ENCODE data around the gene KCNB1.

The KCNB1 gene

DNA sequence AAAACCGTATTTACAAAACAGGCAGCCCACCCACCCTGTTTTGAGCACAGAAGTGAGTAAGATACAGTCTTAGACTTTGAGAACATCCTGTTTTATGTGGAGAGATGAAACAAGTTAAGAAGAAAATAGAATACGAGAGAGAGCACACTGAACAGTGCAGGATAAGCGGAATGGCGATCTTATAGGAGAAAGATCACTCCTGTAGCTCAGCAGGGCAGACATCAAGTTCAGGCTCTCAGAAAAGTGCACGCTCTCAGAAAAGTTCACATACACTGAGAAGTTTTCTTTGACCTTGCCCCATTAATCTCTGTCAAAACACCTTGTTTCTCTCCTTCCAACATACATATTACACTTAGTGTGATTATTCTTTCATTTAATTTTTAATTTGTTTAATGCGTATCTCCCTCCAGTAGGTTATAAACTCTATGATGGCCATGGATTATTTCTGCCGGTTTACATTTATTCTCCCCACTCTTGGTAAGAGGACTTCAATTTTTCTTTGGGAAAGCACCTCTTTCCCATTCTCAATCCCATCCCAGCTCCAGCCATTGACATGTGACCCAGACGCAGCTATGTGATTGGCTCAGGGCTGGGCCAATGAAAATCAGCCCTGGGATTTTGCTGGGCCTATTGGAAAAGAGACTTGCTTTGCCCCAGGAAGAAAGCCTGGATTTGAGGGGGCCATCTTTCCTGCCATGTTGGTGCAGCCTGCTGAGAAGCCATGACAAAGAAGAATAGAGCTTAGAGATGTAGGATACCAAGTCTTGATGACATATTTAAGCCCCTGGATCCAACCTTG lies 16.2 kb downstream of the KCNB1 start:
- DNase-seq = no peak

DNA sequence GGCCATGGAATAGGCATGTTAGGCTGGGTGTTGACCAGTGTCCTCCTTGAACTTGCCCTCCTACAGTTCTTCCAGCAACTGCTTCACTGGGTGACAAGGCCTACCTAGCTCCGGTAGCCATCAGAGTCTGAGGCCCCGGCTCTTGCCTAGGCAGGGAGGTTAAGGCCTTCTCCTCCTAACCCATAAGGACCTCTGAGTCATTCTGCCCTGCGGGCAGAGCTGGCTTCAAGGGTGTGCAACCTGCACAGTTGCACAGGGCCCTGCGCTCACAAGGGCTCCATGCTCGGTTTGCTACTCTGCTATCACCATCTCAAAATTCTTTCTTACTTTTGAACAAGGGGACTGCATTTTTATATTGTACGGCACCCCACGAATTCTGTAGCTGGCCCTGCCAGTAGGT lies 17.9 kb downstream of the KCNB1 start:
- DNase-seq = no peak

DNA sequence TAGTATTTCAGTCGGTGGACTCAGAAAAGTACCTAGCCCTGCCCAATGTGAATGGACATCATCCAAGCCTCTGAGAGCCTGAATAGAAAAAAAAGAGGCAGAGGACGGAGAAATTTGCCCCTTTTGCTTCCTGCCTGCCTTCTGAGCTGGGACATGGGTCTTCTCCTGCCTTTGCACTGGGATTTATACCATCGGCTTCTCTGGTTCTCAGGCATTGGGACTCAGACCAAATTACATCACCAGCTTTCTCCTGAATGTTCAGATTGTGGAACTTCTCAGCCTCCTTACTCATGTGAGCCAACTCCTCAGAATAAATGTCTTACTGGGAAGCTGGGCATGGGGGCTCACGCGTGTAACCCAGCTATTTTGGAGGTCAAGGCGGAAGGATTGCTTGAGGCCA lies 19.8 kb downstream of the KCNB1 start:
- no peak for DNase-seq

DNA sequence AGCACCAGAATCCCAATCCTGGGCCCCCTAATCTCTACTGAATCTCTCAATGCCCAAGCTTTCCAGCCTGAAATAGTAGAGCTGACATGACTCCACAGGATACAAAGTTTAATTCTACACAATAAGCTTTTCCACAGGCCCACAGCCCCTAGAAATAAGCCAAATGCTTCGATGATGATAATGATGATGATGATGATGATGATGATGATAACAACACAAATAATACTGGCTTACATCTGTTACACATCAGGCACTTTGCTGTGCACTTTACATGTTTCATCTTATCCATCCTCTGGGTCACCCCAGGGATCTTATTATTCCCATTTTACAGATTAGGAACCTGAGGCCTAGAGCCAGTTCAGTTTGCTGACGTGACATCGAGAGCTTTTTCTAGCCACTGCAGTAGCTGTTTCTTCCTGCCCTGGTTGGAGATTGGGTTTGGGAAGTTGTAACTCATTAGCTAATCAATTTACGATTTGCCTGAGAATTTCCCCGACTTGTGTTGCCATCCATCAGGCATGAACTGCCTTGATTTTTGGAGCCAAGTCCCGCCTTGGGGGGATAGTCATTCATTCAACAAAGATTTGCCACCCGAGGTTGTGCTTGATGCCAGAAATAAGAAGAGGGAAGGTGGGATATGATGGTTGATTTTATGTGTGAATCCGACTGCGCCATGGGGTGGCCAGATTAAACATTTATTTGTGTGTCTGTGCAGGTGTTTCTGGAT lies 20.4 kb downstream of the KCNB1 start:
- DNase-seq = no peak

DNA sequence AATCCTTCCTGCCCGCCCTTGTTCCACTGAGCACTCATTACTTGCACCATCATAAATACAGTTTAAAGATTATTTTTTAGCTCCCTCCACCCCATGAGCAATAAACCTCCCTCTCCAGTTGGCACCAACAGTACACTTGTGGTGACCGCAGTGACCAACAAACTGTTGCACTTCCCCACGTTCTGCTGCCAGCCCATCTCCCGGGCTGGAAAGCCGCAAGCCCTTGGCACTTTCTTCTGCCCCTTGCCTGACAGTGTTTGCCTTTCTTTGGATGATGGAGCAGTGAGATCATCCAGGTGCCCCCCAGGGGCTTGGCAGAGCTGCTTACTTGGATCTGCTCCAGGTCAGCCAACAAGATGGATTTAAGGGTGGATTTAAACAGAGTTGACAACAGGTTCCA lies 21.6 kb downstream of the KCNB1 start:
- no peak for DNase-seq

DNA sequence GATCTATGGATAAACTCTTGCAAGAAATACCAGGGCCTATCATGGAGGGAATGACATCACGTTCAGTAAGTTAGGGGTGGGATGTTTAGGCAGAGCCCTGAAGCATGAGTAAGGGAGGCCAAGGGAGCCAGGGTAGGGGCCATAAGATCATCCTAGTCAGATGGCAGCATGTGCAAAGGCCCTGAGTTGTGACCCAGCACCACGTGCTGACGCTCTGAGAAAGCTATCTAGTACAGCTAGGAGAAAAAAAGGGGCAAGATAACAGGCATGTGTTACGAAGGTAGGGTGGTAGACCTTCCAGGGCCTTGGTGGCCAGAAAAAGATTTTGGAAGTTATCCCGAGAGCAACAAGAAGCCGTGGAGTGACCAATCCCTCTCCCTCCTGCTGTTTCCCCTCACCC lies 22.3 kb downstream of the KCNB1 start:
- DNase-seq = no peak

DNA sequence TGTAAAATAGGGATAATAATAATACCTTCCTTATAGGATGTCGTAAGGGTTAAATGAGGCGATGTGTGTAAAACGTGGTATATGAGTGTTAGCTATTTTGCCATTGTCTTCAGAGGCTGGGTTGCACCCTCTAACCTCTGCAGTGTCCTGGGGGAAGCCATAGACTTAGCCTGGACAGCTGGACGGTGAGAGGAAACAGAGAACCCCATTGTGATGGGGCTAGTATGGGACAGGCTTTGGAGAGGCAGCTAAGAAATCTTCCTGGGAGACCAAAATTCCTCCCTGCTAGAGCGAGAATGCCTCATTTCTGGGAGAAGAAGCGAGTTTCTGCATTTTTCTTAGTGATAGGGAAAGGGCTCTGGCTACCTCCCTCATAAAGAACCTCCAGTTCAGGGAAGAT lies 22.8 kb downstream of the KCNB1 start:
- DNase-seq = no peak

DNA sequence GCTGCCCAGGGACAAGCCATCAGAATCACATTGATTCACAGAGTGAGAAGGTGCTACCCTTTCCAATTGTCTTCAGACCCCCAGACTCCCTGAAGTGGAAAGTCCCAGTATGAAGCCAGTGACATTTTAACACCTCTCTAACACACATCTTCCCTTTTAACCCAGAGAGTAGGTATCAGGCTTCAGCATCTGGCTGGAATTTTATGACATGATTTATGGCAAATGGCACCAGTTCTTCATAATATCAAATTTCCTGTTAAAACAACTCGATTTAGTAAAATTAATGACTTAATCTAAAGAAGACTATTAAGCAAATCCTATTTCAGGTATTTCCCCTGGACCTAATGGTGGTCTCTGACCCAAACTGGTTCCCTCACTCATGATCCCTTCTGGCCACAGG lies 25.0 kb downstream of the KCNB1 start:
- DNase-seq = no peak

DNA sequence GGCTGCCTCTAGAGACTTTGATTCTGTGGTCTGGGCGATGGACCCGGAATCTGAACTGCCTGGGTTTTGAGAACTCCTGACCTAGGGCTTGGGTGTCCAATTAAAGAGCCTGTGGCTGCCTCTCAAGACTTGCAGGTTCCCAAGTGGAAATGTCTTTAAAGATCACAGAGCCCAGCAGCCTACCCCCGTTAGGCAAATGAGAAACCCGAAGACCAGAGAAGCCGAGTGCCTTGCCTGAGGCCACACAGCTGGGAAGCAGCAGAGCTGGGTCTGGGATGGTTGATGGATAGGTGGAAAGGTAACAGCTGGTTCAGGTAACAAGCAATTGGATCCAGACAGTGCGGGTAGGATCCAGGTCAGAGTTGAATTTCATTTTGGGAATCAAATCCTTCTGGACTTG lies 25.8 kb downstream of the KCNB1 start:
- no peak for DNase-seq

DNA sequence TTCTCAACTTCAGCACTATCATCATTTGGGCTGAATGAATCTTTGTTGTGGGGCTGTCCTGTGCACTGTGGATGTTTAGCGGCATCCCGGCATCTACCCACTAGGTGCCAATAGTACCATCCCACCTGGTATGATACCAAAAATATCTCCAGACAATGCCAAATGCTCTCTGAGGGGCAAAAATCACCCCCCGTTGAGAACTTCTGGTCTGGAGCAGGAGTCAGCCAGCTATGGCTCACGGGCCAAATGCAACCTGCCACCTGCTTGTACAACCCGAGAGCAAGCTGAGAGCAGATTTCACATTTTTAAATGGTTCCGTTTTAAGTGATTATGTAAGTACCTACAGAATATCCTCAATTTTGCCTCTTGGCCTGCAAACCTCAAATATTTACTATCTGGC lies 26.8 kb downstream of the KCNB1 start:
- DNase-seq = no peak

DNA sequence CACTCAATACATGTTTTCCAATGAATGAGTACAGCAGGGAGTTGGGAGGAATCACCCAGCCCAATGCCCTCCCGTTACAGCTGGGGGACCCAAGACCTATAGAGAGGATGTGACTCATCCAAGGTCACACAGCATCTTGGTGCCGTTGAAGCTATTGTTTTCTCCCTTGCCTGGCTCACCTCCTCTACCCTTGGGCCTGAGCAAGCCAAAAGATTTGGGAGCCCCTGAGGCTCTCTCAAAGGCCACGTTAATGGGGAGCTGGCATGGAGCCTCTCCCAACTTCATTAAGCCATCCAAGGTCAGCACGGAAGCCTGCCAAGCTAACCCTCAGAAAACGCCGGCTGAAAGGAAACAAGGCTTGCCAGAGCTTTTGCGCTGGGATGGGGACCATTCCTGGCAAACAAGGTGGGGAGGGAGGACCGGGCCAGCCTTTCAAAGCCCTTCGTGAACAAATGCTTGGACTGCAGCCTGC lies 30.4 kb downstream of the KCNB1 start:
- no peak for DNase-seq

DNA sequence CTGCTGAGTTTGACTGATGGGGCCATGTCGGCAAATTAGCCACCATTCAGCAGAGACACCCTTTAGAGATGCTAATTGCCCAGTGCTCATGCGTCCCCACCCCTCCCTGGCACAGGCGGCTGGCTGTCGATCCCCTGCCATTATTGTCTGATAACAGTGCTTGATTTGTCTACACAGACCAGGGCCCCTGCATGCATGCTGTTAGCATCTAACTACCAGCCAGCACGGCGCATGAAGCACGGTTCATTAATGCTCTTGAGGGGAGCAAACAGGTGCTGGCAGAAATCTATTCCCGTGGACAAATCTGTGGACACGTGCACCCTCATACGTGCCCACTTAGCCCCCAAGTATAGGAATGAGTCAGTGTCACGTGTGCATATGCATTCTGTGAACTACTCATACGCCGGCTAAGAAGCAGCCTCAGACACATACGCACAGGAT lies 32.2 kb downstream of the KCNB1 start:
- DNase-seq = no peak

DNA sequence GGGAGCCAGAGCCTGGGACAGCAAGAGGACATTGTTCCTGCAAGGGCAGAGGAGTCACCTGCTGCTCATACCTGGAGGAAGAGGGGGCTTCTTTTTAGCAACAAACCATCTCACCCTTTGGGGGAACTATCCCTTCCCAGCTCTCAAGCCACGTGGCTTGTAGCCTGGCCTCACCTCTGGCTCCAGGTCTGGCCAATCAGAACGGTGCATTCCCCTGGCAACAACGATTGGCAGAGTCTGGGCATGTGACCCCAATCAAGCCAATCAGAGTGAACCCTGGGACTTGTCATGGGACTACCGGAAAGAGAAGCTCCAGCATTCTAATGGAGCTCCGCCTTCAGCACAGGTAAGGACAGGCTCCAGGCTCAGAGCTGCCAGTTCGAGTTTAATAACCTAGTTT lies 33.6 kb downstream of the KCNB1 start:
- DNase-seq = no peak

DNA sequence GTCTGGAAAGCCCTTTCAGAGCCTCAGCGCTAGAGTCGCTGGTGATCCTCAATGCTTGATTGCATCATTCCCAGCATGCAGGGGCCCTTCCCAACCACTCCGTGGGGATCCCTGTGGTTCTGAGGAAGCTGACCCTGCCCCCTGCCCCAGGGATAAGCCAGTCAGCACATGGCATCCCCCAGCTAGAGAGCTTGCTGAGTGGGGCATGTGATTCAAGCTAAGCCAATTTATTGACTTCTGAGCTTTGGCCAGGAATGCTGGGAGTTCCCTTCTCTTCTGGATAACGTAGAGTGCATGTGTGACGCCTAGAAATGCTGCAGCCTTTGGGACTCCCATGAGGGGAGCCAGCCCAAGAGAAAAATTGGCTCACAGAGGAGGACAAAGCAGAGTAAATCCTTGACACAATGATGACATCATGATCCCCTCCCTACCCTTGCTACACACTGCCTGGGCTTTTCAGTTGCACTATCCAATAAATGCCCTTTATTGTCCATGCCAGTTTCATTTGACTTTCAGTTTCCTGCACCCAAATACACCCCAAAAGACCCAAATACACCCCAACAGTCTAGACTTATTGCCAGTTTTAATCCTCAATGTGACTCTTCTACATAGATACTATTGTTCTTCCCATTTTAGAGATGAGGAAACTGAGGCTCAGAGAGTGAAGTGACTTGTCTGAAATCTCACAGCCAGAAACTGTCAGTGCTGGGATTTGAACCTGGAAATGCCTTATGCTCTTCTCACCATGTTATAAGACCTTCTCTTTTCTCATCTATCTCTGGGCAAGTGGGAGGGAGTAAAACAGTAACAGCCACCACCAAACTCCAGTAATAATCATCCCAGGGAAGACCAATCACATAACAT lies 34.3 kb downstream of the KCNB1 start:
- DNase-seq = no peak

DNA sequence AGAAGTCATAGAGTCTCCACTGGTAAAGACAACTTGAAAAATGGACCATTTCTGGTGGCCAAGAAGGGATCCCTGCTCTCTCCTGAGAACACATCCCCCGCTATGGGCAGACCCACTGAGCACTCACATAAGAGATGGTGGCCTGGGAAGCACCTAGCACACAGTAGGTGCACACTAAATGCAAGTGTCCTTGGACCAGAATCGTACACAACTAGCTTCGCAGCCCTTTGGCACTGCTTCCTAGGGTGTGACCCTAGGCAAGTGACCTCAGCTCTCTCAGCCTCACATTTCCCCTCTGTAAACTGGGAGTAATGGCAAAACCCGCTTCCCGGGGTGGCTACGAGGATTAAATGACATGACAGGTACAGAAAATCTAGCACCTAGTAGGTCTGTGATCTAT lies 35.1 kb downstream of the KCNB1 start:
- no peak for DNase-seq

DNA sequence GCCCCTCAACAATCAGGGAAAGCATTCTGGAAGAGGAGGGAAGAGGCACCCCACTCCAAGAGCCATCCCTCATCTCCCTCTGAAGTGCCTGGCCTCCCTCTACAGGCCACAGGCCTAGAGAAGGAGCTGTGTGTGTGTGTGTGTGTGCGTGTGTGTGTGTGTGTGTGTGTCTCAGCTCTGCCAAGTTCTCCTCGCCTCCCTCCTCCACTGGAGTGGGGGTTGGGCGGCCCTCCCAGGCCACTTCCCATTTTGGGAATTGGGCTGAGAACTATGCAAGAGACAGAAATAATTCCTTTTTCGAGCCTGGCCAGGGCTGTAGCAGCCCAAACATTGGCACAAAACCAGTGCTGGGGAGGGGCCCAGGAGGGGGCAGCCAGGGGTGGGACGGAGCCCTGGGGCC lies 35.7 kb downstream of the KCNB1 start:
- DNase-seq = no peak

DNA sequence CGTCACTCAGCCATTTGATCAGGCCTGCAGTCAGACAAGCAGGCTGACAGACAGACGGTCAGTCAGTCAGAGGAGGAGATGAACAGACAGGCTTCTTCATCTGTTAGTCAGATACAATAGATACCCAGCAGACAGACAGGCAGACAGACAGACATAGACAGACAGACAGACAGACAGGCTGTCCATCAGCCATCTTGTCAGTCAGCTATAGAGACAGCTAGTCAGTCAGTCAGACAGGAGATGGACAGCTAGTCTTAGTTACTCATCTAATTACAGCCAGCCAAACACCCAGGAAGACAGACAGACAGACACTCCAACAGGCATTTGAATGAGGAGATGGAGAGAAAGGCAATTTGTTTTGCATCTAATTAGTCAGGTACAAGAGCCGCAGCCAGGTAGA lies 36.4 kb downstream of the KCNB1 start:
- DNase-seq = no peak

DNA sequence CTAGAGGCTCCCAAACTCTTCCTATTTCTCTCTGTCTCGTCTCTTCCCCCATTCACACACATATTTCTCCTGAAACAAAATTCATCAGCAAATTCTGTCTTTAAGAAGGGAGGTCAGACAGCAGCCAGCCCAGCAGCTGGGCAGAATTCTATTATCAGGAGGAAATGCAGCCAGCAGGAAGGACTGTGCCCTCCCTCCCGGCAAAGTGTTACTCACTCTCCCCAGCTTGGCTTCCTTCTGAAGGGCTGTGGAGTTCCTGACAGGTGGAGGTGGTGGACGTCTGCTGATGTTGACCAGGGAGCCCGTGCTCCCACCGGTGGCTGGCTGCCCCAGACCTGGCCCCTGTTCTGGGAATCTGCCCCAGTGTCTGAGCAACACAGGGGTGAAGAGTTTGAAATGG lies 37.3 kb downstream of the KCNB1 start:
- no peak for DNase-seq

DNA sequence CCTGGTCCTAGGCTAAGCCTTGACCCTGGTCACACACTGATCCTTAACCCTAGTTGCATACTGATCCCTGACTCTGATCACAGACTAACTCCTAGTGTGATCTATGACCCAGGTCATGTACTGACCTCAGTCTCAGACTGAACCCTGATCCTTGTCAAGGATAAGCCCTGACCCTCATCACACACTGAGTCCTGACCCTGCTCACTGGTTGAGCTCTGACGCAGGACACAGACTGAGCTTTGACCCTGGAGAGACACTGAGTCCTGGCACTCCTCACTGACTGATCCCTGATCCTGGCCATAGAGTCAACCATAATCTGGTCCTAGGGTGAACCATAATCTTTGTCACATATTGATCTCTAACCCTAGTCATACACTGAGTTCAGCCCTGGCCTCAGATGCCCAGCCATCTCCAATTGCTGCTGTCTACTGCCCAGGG lies 37.9 kb downstream of the KCNB1 start:
- no peak for DNase-seq

DNA sequence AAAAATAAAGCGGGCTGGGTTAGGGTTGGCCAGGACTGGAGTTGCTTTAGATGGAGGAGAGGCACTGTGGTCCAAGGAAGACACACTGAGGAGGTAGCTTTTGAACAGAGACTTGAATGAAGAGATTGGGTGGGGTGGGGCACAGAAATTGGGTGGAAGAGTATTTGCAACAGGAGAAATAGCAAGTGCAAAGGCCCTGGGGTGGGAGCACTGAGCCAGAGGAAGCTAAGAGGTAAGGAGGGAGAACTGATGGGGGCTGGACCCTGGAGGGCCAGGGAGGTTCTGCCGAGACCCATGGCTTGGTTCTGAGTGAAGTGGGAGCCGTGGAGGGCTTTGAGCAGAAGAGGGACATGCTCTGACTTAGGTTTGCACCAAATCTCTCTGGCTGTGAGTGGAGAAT lies 45.4 kb downstream of the KCNB1 start:
- no peak for DNase-seq

DNA sequence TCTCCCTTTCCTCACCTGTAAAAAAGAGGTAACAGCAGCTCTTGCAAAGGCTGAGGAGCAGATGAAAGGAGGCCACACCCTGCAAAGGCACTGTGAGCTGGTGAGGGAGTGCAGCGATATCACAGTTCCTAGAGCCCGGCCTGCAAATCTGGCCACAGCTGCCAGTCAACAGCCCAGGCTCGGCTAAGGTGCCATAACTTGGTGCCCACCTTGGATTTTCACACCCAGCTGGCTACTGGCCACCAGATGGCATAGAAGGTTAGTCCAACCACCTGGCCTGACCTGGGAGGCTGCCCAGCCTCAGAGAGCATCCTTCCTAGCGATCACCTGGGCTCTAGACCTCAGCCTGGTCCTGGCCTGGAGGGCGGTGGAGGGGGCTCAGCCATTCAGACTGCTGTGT lies 46.8 kb downstream of the KCNB1 start:
- no peak for DNase-seq

DNA sequence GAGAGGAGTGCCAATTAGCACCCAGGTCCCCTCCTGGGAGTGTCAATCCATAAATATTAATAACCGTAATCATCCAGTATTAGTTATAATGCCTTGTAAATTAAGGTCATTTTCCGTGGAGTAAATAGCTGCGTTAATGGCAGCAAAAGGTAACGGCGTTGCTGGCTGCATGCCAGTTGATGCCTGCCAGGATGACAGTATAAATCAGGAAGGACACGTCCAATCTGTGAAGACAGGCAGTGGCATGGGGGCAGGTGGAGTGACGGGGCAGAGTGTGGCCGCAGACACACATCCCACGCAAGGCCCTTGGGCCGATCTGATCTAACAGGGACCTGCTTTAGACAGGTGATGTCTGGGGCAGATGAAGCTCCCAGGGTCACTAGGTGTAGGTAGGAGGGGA lies 49.1 kb downstream of the KCNB1 start:
- DNase-seq = no peak

DNA sequence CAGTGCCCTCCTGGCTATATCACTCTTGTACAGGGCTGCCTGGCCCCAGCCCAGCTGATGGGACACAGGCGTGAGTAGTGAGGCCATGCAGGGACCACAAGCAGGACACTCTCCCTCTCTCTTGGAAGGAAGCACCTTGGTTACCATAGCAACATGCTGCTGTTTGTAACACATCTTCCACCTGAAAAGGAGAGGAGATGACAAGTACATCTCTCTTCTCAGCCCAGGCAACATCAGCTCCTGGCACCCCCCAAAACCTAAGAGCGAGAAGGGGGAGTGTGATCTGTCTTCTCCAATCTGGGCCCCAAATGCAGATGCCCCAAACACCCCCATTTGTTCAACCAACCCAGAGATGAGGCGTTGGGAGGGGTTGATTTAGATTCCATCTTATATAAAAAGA lies 49.9 kb downstream of the KCNB1 start:
- DNase-seq = no peak

Measured in effector CD8-positive, alpha-beta T cell (primary cell).